ENCODE measurements around the gene PIK3C2G. TPM values are rescaled to one million over a fixed set of nuclear protein-coding genes. Genes with fewer than 3 reads are reported as not detected.

Gene PIK3C2G
- total RNA-seq, 1 donor from 2014 or later, result not detected

DNA sequence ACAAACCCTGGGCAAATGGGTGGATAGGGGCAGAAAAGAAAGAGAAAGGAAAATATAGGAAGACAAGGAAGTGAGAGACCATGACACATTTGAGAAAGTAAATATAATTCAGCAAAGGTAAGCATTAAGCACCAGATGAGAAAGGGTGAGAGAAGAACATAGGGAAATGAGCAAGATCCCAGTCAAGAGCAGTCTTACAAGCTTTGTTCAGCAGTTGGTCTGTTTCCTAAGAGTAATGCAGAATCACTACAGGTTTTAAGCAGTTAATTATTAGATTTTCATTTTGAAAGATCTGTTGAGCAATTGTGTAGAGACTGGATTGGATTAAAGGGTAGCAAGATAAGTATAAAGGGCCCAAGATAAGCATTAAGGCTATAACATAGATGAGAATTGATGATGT, 330.2 kb downstream of the PIK3C2G start:
- H3F3A ChIP-seq (ENCODE audit: low read depth), result no peaks in the 10 kb centered on the region
- no peak overlapping the region for H2AFZ ChIP-seq (replicated peaks)
- H3K4me1 ChIP-seq, result no peaks in the 10 kb centered on the region
- no peaks in the 10 kb centered on the region for H3K27me3 ChIP-seq
- no peaks in the 10 kb centered on the region for H4K20me1 ChIP-seq (ENCODE audit: low read depth)
- no peaks in the 10 kb centered on the region for H3K9me3 ChIP-seq (ENCODE audit: low read depth)
- H3K79me2 ChIP-seq (ENCODE audit: low read depth), result no peaks in the 10 kb centered on the region
- TF ChIP-seq EZH2 (IDR thresholded peaks at IDR 0.05) (no peak), EZH2phosphoT487 (IDR thresholded peaks at IDR 0.05) (no peak)
- TF ChIP-seq, protein P1, sequence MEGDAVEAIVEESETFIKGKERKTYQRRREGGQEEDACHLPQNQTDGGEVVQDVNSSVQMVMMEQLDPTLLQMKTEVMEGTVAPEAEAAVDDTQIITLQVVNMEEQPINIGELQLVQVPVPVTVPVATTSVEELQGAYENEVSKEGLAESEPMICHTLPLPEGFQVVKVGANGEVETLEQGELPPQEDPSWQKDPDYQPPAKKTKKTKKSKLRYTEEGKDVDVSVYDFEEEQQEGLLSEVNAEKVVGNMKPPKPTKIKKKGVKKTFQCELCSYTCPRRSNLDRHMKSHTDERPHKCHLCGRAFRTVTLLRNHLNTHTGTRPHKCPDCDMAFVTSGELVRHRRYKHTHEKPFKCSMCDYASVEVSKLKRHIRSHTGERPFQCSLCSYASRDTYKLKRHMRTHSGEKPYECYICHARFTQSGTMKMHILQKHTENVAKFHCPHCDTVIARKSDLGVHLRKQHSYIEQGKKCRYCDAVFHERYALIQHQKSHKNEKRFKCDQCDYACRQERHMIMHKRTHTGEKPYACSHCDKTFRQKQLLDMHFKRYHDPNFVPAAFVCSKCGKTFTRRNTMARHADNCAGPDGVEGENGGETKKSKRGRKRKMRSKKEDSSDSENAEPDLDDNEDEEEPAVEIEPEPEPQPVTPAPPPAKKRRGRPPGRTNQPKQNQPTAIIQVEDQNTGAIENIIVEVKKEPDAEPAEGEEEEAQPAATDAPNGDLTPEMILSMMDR (IDR thresholded peaks at IDR 0.05), result no peak
- H3K9ac ChIP-seq, result no peak overlapping the region
- Mint-ChIP-seq H3K27me3 (ENCODE audit: insufficient read depth, low read depth) (no peaks in the 10 kb centered on the region), H3K27ac (no peak overlapping the region), H3K36me3 (peaks cover 3% of the 10 kb centered on the region), H3K4me3 (no peak overlapping the region), H3K4me1 (peaks cover 3% of the 10 kb centered on the region), H3K9me3 (peaks cover 18% of the 10 kb centered on the region)
- H3K36me3 ChIP-seq, result no peaks in the 10 kb centered on the region
- H3K4me3 ChIP-seq, result no peak overlapping the region
- no peak overlapping the region for H3K4me2 ChIP-seq
- H3K27ac ChIP-seq, result no peak overlapping the region
- DNase-seq (ENCODE audit: low spot score), result no peak

DNA sequence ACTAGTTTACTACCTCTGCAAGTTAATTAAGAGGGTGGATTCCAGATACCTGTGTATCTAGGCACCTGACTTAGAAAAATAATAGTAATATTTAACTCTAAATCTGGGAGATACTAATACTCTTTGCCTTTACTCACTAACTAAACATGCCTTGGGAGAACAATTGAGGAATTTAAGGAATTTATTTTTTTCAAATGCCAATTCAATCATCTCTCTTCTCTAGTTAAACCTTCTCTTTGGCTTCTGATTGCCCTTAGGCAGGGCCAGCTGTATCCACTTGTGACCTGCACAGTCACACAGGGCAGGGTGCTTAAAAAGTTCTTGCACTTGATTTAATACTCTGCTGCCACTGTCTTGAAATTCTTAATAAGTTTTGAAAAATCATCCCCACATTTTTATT, 334.1 kb downstream of the PIK3C2G start:
- Mint-ChIP-seq H3K36me3 (no peaks in the 10 kb centered on the region), H3K9me3 (peaks cover 4% of the 10 kb centered on the region), H3K4me3 (no peak overlapping the region), H3K27ac (no peak overlapping the region), H3K27me3 (ENCODE audit: insufficient read depth, low read depth) (no peaks in the 10 kb centered on the region), H3K4me1 (peaks cover 3% of the 10 kb centered on the region)
- H3K27ac ChIP-seq, result no peak overlapping the region
- no peaks in the 10 kb centered on the region for H3K36me3 ChIP-seq
- H3K9me3 ChIP-seq (ENCODE audit: low read depth), result no peaks in the 10 kb centered on the region
- no peaks in the 10 kb centered on the region for H4K20me1 ChIP-seq (ENCODE audit: low read depth)
- H3K27me3 ChIP-seq, result no peaks in the 10 kb centered on the region
- H3K9ac ChIP-seq, result no peak overlapping the region
- DNase-seq (ENCODE audit: low spot score), result no peak
- H2AFZ ChIP-seq (replicated peaks), result no peak overlapping the region
- no peak overlapping the region for H3K4me3 ChIP-seq
- TF ChIP-seq EZH2phosphoT487 (IDR thresholded peaks at IDR 0.05), result no peak
- TF ChIP-seq EZH2 (IDR thresholded peaks at IDR 0.05), result no peak
- TF ChIP-seq, protein P1 (IDR thresholded peaks at IDR 0.05), result no peak
- no peaks in the 10 kb centered on the region for H3F3A ChIP-seq (ENCODE audit: low read depth)
- no peaks in the 10 kb centered on the region for H3K79me2 ChIP-seq (ENCODE audit: low read depth)
- H3K4me2 ChIP-seq, result no peak overlapping the region
- no peaks in the 10 kb centered on the region for H3K4me1 ChIP-seq

DNA sequence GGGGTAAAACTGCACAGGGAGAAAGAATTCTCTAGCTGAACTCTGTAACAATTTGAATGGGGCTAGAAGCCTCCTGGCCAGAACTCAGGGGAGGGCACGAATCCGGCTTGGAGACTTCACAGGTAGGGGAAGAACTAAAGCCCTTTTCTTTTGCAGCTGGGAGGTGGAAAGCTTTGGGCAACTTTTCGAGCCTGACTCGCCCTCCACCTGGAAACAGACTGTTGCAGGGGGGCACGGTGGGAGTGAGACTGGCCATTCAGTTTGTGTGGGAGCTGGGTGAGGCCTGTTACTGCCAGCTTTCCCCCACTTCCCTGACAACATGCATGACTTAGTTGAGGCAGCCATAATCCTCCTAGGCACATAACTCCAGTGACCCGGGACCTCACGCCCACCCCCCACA, 340.6 kb downstream of the PIK3C2G start:
- DNase-seq (ENCODE audit: low spot score), result no peak
- TF ChIP-seq, protein P1 (IDR thresholded peaks at IDR 0.05), result no peak
- TF ChIP-seq EZH2 (IDR thresholded peaks at IDR 0.05) (no peak), EZH2phosphoT487 (IDR thresholded peaks at IDR 0.05) (no peak)
- Histone ChIP-seq H4K20me1 (ENCODE audit: low read depth) (no peaks in the 10 kb centered on the region), H3F3A (ENCODE audit: low read depth) (no peaks in the 10 kb centered on the region), H3K79me2 (ENCODE audit: low read depth) (no peaks in the 10 kb centered on the region), H3K27me3 (no peaks in the 10 kb centered on the region), H3K4me1 (no peaks in the 10 kb centered on the region), H3K9ac (no peak overlapping the region), H3K27ac (no peak overlapping the region), H3K4me2 (no peak overlapping the region), H2AFZ (replicated peaks) (peak overlapping the region; percentile 83), H3K9me3 (ENCODE audit: low read depth) (no peaks in the 10 kb centered on the region), H3K36me3 (no peaks in the 10 kb centered on the region), H3K4me3 (no peak overlapping the region)
- H3K27me3 Mint-ChIP-seq (ENCODE audit: insufficient read depth, low read depth), result peaks cover 5% of the 10 kb centered on the region
- peaks cover 8% of the 10 kb centered on the region for H3K9me3 Mint-ChIP-seq
- no peak overlapping the region for H3K27ac Mint-ChIP-seq
- no peaks in the 10 kb centered on the region for H3K4me1 Mint-ChIP-seq
- H3K36me3 Mint-ChIP-seq, result no peaks in the 10 kb centered on the region
- H3K4me3 Mint-ChIP-seq, result no peak overlapping the region
